Measurements from ENCODE around the gene LRRC2.
"Not testable (repeated sequence)": the region's sequence is repeated elsewhere in the genome, so short reads cannot be mapped to it uniquely, and the experiment has no call there.

LRRC2 gene

GRCh38 chr3:46542344-46542743, 23.8 kb downstream of the LRRC2 start:
- TF ChIP-seq CTCF (IDR thresholded peaks at IDR 0.05; ENCODE audit: low read depth, low read length): no peak
- no peak overlapping the region for H3K4me3 ChIP-seq (ENCODE audit: low read depth, low read length)

GRCh38 chr3:46541835-46542234, 24.3 kb downstream of the LRRC2 start:
- TF ChIP-seq CTCF (IDR thresholded peaks at IDR 0.05; ENCODE audit: low read depth, low read length): no peak
- H3K4me3 ChIP-seq (ENCODE audit: low read depth, low read length): no peak overlapping the region

- no peak overlapping the region for H3K4me3 ChIP-seq (ENCODE audit: low read depth, low read length)
- TF ChIP-seq CTCF (IDR thresholded peaks at IDR 0.05; ENCODE audit: low read depth, low read length): no peak
Measured at GRCh38 chr3:46540550-46540949, 25.6 kb downstream of the LRRC2 start.

GRCh38 chr3:46539443-46540005, 26.6 kb downstream of the LRRC2 start:
- no peak for TF ChIP-seq CTCF (IDR thresholded peaks at IDR 0.05; ENCODE audit: low read depth, low read length)
- H3K4me3 ChIP-seq (ENCODE audit: low read depth, low read length): no peak overlapping the region

GRCh38 chr3:46538803-46539442, 27.2 kb downstream of the LRRC2 start:
- no peak overlapping the region for H3K4me3 ChIP-seq (ENCODE audit: low read depth, low read length)

GRCh38 chr3:46538425-46538802, 27.7 kb downstream of the LRRC2 start:
- H3K4me3 ChIP-seq (ENCODE audit: low read depth, low read length): not testable (repeated sequence)

More at GRCh38 chr3:46538803-46539442, 27.2 kb downstream of the LRRC2 start:
- no peak for TF ChIP-seq CTCF (IDR thresholded peaks at IDR 0.05; ENCODE audit: low read depth, low read length)

GRCh38 chr3:46537779-46538178, 28.3 kb downstream of the LRRC2 start:
- H3K4me3 ChIP-seq (ENCODE audit: low read depth, low read length): no peak overlapping the region
- TF ChIP-seq CTCF (IDR thresholded peaks at IDR 0.05; ENCODE audit: low read depth, low read length): no peak

- TF ChIP-seq CTCF (IDR thresholded peaks at IDR 0.05; ENCODE audit: low read depth, low read length): no peak
- no peak overlapping the region for H3K4me3 ChIP-seq (ENCODE audit: low read depth, low read length)
Measured at GRCh38 chr3:46537316-46537715, 28.8 kb downstream of the LRRC2 start.
